ENCODE measurements around the gene STEAP1B. TPM values are rescaled to one million over a fixed set of nuclear protein-coding genes. Genes with fewer than 3 reads are reported as not detected.

STEAP1B gene
- total RNA-seq, 2 experiments from 2014 or later: 0.69 to 2.1 TPM

DNA sequence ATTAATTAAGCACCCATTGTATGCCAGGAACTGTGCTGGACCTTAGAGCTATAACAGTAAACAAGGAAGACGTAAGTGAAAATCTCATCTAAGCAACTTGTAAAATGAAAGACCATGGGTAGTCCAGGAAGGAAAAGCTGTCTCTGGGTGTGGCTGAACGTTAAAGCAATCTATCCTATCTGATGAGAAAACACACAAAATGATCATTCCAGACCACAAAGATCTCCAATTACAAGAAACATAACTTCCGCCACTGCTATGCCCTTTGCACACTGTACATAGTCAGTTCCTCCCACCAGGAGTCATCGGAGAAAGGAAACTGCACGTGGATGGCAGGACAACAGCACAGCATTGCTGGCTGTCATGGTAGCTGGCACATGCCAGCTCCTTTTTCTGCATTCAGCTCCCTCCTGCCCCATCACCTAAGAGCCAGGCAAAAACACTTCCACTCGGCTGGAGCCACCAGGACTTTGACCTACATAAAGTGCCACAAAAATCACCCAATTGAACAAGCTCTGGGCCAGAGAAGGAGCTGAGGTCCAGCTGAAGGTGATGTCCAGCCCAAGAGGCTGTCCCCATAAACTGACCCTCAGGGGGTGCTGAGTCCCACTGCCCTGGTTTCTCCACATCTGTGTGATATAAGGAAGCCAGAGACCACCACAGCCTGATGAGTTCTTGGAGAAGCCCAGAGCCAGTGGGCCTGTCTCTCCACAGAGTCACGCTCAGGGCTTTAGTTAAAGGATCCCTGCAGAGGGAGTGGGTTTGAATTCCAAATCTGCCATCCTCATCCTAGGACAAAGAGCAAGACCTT, 56.4 kb downstream of the STEAP1B start:
- Histone ChIP-seq H3K9me2 (ENCODE audit: insufficient read depth, low read length) (no peaks in the 10 kb centered on the region), H3K9me3 (ENCODE audit: low read length) (no peaks in the 10 kb centered on the region), H3K4me3 (ENCODE audit: low read depth, low read length, poor library complexity, severe bottlenecking) (no peak overlapping the region), H4K20me1 (ENCODE audit: insufficient read depth, low read length) (no peaks in the 10 kb centered on the region), H3K27ac (ENCODE audit: low read depth, low read length, poor library complexity, severe bottlenecking) (peak overlapping the region; percentile 98), H3K4me2 (ENCODE audit: low read length) (peak overlapping the region; percentile 73), H3K4me1 (ENCODE audit: insufficient read depth, low read length, poor library complexity, severe bottlenecking) (peaks cover 98% of the 10 kb centered on the region), H2AFZ (ENCODE audit: low read length) (peak overlapping the region; percentile 86; the same call in 1 of the 2 replicates), H3K79me2 (ENCODE audit: insufficient read depth, low read depth, low read length) (no peaks in the 10 kb centered on the region), H3K36me3 (ENCODE audit: insufficient read depth, low read length) (peaks cover 6% of the 10 kb centered on the region; the same call in 1 of the 2 replicates)
- intact Hi-C loops (cut with micrococcal nuclease; ENCODE audit: unreplicated experiment): loop anchor here (2.0 kb wide), 2 partner anchors 37 to 1031 kb away; no protein-coding TSS in a partner anchor
- no peak for DNase-seq (ENCODE audit: low spot score)
- TF ChIP-seq, protein P1, sequence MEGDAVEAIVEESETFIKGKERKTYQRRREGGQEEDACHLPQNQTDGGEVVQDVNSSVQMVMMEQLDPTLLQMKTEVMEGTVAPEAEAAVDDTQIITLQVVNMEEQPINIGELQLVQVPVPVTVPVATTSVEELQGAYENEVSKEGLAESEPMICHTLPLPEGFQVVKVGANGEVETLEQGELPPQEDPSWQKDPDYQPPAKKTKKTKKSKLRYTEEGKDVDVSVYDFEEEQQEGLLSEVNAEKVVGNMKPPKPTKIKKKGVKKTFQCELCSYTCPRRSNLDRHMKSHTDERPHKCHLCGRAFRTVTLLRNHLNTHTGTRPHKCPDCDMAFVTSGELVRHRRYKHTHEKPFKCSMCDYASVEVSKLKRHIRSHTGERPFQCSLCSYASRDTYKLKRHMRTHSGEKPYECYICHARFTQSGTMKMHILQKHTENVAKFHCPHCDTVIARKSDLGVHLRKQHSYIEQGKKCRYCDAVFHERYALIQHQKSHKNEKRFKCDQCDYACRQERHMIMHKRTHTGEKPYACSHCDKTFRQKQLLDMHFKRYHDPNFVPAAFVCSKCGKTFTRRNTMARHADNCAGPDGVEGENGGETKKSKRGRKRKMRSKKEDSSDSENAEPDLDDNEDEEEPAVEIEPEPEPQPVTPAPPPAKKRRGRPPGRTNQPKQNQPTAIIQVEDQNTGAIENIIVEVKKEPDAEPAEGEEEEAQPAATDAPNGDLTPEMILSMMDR (conservative IDR thresholded peaks at IDR 0.05; ENCODE audit: low read length): no peak
- no peak for TF ChIP-seq EZH2phosphoT487 (IDR thresholded peaks at IDR 0.05; ENCODE audit: borderline replicate concordance, low read depth, low read length)
- BruUV-seq (replicated peaks): no TSS peak
- CTCF ChIA-PET (ENCODE audit: unreplicated experiment): no interaction called here
- POLR2A ChIA-PET: interaction anchor here (0.5 to 6.7 kb wide), 9 partner anchors 9 to 484 kb away, joined by 3 to 156 read pairs (median 3); no protein-coding TSS in a partner anchor

DNA sequence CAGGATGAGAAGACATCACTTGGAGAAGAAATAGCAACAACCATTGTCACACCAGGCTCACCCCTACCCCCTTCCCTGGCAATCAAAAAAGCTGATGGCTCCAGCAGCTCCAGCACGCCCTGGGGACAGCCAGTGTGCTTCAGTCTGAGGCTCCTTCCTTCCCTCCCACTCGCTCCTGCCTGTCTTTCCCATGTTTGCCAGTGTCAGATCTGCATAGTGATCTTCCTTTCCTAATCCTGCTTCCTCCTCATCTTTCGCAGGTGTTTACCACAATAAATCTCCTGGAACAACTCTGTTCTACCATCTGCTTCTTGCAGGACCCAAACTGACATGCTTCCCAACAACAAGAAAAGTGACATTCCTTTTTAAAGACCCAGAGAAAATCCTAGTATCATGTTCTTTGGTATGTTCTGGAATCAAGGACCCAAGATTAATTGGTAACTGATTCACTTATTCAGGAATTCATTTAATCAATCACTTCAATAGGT, 57.1 kb downstream of the STEAP1B start:
- Histone ChIP-seq H3K79me2 (ENCODE audit: insufficient read depth, low read depth, low read length) (no peaks in the 10 kb centered on the region), H3K27ac (ENCODE audit: low read depth, low read length, poor library complexity, severe bottlenecking) (peak overlapping the region; percentile 98), H3K9me2 (ENCODE audit: insufficient read depth, low read length) (no peaks in the 10 kb centered on the region), H3K9me3 (ENCODE audit: low read length) (no peaks in the 10 kb centered on the region), H3K4me1 (ENCODE audit: insufficient read depth, low read length, poor library complexity, severe bottlenecking) (peaks cover 98% of the 10 kb centered on the region), H4K20me1 (ENCODE audit: insufficient read depth, low read length) (no peaks in the 10 kb centered on the region), H2AFZ (ENCODE audit: low read length) (peak overlapping the region; percentile 86; the same call in 1 of the 2 replicates), H3K4me2 (ENCODE audit: low read length) (peak overlapping the region; percentile 73), H3K4me3 (ENCODE audit: low read depth, low read length, poor library complexity, severe bottlenecking) (no peak overlapping the region), H3K36me3 (ENCODE audit: insufficient read depth, low read length) (peaks cover 6% of the 10 kb centered on the region; the same call in 1 of the 2 replicates)
- TF ChIP-seq, protein P1 (conservative IDR thresholded peaks at IDR 0.05; ENCODE audit: low read length): no peak
- no peak for TF ChIP-seq EZH2phosphoT487 (IDR thresholded peaks at IDR 0.05; ENCODE audit: borderline replicate concordance, low read depth, low read length)
- ChIA-PET CTCF (ENCODE audit: unreplicated experiment) (no interaction called here), POLR2A (interaction anchor here (0.6 to 6.7 kb wide), 8 partner anchors 9 to 97 kb away, joined by 3 to 156 read pairs (median 4); no protein-coding TSS in a partner anchor)
- BruUV-seq (replicated peaks): no TSS peak
- no peak for DNase-seq (ENCODE audit: low spot score)
- intact Hi-C loops (cut with micrococcal nuclease; ENCODE audit: unreplicated experiment): no loop called here
